ENCODE results near the gene SORBS2.

DNA sequence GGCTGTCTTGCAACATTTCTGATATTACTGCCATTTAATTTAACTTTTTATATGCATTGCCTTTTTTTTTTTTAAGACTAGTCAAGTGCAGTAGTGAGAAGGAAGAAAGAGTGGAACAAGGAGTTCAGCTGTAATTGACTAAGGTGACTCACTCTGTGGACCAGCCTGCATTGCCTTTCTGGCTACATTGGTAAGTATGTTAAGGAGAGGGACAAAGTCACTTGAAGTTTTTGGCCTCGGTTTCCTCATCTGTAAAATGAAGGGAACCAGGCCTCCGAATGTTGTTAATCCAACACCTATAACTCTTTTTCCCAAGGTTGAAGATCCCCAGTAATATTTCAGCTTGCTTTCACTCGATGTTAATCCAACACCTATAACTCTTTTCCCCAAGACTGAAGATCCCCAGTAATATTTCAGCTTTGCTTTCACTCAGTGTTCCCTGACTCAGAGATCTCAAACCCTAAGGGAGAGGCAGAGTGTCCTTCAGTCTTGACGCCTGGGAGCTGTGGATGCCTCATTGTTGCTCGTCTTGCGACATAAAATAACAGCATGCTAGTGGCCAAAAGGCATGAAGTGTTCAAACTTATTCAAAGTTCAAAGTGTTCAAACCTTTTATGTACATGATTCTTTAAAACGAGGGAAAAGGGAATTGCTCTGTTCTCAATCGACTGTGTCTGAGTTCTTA, 102.0 kb downstream of the SORBS2 start:
- TF ChIP-seq, protein P1, sequence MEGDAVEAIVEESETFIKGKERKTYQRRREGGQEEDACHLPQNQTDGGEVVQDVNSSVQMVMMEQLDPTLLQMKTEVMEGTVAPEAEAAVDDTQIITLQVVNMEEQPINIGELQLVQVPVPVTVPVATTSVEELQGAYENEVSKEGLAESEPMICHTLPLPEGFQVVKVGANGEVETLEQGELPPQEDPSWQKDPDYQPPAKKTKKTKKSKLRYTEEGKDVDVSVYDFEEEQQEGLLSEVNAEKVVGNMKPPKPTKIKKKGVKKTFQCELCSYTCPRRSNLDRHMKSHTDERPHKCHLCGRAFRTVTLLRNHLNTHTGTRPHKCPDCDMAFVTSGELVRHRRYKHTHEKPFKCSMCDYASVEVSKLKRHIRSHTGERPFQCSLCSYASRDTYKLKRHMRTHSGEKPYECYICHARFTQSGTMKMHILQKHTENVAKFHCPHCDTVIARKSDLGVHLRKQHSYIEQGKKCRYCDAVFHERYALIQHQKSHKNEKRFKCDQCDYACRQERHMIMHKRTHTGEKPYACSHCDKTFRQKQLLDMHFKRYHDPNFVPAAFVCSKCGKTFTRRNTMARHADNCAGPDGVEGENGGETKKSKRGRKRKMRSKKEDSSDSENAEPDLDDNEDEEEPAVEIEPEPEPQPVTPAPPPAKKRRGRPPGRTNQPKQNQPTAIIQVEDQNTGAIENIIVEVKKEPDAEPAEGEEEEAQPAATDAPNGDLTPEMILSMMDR (IDR thresholded peaks at IDR 0.05), result no peak
- TF ChIP-seq POLR2AphosphoS5 (IDR thresholded peaks at IDR 0.05) (no peak), POLR2A (IDR thresholded peaks at IDR 0.05) (no peak)

Measured in transverse colon (tissue), 4 donors.